Hypothalamus (tissue), 51 donors: ENCODE data around the gene GRK4.
"Not testable (repeated sequence)": the region's sequence is repeated elsewhere in the genome, so short reads cannot be mapped to it uniquely, and the experiment has no call there.

Experiments used
- DNase-seq, 51 donors: peaks; one replicate each; lab custom pipeline; 2025; lab: John Stamatoyannopoulos, UW

Gene GRK4

GRCh38 chr4:3031357-3032082 lies 68.1 kb downstream of the GRK4 start:
- DNase-seq: no peak

DNA sequence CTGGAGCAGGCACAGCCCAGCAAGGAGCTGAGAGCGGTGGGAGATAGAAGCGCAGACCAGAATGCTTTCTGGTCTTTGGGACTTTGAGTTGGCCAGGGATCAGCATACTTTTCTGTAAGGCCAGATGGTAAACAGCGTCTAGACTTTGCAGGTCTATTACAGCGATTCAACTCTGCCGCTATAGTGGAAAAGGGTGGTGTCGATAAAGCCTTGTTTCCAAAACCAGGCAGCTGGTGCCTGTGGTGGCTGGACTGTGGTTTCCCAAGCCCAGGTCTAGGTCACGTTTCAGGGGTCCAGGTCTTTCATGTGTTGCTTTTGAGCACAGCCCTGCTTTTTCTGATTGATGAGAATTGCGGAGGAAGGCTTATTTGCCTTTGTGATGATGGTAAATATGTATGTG lies 70.9 kb downstream of the GRK4 start:
- DNase-seq: no peak

GRCh38 chr4:3035249-3035648 lies 71.9 kb downstream of the GRK4 start:
- no peak for DNase-seq

GRCh38 chr4:3035674-3036073 lies 72.3 kb downstream of the GRK4 start:
- no peak for DNase-seq

- no peak for DNase-seq
These were observed 73.0 kb downstream of the GRK4 start for GRCh38 chr4:3036131-3036952.

DNA sequence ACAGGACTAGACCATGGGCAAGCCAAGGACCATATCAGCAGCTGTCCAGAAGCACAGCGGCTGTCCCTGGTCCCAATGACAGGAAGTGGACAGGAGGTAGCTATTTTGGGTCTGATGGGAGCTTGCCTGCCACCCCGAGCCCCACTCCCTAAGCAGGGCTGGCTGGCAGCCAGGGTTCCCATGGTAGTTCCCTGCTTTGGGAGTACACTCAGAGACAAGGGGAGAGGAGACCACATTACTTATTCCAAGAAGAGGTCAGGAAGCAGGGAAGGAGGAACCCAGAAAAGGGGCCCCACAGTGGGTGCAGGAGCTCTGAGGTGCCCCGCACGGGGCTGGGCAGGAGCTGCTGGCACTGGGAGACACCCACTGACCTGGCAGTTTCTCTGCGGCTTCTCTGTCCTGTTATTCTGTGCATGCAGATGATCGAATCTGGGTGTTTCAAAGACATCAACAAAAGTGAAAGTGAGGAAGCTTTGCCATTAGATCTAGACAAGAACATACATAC lies 74.6 kb downstream of the GRK4 start:
- peak in 2 of 51 donors; percentile 13 to 18 for DNase-seq

DNA sequence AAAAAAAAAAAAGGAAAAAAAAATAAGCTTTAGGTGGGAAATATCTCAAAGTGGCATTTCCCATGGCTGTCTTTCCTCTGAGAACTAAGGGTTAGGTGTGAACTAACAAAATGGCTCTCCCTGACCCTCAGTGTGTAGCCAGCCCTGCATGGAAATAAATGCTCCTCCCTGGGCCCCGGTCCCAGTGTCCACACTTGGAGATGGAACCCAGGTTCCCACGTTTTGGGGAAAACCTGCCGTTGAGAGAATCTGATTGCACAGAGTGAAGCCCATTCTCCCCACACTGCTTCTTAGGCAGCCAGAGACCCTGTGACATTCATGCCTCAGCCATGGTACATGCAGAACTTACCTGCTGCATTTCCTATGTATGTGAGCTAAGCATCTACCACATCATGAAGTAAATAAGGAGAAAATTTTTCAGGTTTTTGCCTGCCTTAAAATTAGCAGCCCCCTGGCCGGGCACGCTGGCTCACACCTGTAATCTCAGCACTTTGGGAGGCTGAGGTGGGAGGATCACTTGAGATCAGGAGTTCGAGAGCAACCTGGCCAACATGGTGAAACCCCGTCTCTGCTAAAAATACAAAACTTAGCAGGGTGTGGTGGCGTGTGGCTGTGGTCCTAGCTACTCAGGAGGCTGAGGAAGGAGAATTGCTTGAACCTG lies 76.5 kb downstream of the GRK4 start:
- no peak for DNase-seq

GRCh38 chr4:3040452-3041191 lies 77.3 kb downstream of the GRK4 start:
- DNase-seq: no peak

GRCh38 chr4:3041192-3042142 lies 78.1 kb downstream of the GRK4 start:
- DNase-seq: peak in 18 of 51 donors; percentile 10 to 56 (median 36)

GRCh38 chr4:3042226-3042625 lies 78.9 kb downstream of the GRK4 start:
- no peak for DNase-seq

GRCh38 chr4:3043282-3044020 lies 80.1 kb downstream of the GRK4 start:
- DNase-seq: no peak

- peak in 3 of 51 donors; percentile 10 to 40 (median 34) for DNase-seq
These were observed 81.8 kb downstream of the GRK4 start for GRCh38 chr4:3044870-3045819.

DNA sequence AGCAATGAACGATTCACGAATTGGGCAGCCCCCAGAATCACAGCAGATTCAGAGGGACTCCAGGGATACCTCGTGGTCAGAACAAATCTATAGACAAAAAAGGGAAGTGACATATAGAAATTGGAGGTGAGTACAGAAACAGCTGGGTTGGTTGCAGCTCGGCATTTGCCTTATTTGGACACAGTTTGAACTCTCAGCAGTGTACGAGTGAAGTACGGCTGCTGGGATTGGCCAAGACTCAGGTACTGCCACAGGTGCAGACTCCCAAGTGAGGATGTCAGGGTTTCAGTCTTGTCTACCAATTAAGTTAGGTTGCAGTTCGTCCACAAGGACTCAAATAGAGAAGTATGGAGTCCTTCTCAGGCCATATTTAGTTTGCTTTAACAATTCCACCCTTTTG lies 82.8 kb downstream of the GRK4 start:
- no peak for DNase-seq

DNA sequence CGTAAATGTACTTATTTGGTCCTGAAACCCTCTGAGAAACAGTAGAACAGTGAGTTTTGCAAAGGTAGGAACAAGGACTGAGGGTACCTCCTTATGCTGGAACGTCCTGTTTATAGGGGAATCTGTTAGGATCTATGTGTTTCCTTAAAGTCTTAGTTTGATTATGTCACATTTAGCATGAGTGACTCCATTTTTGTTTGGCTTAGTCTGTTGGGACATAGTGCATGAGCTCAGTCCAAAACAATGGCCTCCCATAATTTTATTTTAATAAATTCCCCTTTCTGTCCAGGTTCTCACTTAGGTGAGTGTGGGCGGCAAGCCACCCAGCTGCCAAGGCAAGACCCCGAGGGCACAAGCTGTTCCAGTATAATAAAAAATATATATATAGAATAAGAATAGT lies 83.3 kb downstream of the GRK4 start:
- DNase-seq: no peak

- DNase-seq: peak in 31 of 51 donors; percentile 8 to 73 (median 40)
These were observed 84.3 kb downstream of the GRK4 start for GRCh38 chr4:3047464-3048286.

GRCh38 chr4:3051141-3051897 lies 87.9 kb downstream of the GRK4 start:
- DNase-seq: not testable (repeated sequence)
